ENCODE data around the gene IKBKG.
A peak's percentile ranks its signal among the peaks of the same experiment; 100 is the strongest.
"Not testable (repeated sequence)": the region's sequence is repeated elsewhere in the genome, so short reads cannot be mapped to it uniquely, and the experiment has no call there.

The IKBKG gene

GRCh38 chrX:154526901-154527675 lies 20.3 kb upstream of the IKBKG start:
- peak; percentile 51 for DNase-seq

DNA sequence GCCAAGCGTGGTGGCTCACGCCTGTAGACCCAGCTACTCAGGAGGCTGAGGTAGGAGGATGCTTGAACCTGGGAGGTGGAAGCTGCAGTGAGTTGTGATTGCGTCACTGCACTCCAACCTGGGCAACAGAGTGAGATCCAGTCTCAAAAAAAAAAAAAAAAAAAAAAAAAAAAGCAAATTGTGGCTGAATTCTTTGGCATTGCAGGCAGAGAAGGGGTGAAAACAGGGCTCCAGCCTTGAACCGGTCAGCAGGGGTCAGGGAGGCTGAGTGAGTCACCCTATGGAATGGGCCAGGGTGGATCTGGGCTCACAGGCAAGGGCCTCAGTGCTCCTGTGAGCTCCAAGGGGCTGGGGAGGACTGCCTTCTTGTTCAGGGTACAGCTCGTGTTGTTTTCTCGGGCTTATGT lies 18.2 kb upstream of the IKBKG start:
- no peak for DNase-seq

DNA sequence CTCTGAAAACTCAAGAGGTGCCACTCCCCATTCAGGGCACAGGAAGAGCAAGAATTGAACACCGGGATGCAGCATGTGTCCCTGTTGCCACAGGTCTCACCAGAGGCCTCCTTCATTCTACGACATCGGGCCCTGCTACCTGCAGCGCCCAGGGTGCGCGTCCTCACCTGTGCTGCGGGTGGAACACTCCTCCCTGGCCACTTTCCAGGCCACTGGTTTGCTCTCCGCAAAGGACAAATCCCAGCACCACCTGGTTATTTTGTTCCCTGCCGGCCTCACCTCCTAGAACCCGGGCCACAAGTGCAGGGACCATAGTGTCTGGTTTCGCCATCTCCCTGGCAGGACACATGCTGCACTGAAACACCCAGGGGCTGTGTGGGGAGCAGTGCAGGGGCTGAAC lies 17.1 kb upstream of the IKBKG start:
- DNase-seq: no peak

DNA sequence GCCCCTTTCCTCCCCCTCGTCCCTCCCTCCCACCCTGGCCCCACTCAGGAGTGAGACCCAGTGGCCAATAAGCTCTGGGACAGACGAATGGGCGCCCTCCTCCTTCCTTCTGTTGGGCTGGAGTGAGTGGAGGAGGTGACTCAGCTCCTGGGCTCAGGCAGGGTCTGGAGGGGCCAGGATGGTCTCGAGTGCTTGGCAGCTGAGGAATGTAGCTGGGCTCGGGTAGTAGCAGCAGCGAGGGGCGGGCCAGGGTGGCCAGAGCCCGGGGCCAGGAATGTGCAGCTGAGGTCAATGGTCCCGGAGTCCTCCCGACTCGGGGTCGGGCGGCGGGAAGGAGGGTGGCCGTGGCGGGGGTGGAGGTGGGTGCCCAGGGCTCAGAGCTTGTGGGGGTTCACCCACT lies 15.8 kb upstream of the IKBKG start:
- DNase-seq: no peak

- DNase-seq: no peak
Measured at GRCh38 chrX:154532690-154533089, 14.7 kb upstream of the IKBKG start.

DNA sequence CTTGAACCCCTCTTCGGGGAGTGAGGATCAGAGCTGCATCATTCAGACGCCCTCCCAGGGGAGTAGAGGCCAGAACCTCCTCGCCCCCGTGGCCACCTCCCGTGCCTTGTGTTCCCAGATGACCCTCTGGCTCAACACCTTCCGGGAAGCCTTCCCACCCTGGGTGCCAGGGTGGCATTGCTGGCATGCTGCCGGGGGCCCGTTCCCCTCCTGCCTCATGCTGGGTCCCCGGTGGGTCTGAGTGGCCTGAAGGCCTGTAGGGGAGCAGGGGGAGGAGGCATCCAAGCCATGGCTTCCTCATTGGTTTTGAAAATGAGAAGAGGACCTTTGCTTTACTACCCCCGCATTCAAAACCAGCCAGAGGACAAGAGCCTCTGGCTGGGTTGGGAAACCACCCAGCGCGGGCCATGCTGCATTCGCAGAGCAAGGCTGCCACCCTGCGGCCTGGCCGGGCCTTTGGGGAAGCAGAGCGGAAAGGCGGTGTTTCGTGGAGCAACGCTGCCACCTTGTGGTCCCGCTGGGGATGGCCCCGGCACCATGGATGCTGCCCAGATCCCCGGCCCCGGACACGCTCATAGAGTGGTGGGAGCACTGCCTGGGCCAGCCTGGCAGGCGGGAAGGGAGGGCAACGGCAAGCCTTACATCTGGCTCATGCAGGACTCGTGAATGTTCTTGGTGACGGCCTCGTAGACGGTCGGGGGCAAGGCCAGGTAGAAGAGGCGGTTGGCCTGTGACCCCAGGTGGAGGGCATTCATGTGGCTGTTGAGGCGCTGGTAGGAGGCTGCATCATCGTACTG lies 12.7 kb upstream of the IKBKG start:
- peak; percentile 82 for DNase-seq

- DNase-seq: no peak
Measured at GRCh38 chrX:154535892-154536291, 11.5 kb upstream of the IKBKG start.

- no peak for DNase-seq
Measured at GRCh38 chrX:154539077-154539476, 8.3 kb upstream of the IKBKG start.

DNA sequence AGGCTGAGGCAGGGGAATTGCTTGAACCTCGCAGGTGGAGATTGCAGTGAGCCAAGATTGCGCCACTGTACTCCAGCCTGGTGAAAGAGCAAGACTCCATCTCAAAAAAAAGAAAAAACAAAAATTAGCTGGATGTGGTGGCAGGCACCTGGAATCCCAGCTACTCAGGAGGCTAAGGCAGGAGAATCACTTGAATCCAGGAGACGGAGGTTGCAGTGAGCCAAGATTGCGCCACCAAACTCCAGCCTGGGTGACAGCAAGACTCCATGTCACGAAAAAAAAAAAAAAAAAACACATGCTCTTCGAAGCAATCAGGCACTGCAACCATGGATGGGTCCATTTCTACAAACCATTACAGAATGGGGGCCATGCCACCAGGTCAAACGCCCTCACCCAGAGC lies 7.1 kb upstream of the IKBKG start:
- not testable (repeated sequence) for DNase-seq

DNA sequence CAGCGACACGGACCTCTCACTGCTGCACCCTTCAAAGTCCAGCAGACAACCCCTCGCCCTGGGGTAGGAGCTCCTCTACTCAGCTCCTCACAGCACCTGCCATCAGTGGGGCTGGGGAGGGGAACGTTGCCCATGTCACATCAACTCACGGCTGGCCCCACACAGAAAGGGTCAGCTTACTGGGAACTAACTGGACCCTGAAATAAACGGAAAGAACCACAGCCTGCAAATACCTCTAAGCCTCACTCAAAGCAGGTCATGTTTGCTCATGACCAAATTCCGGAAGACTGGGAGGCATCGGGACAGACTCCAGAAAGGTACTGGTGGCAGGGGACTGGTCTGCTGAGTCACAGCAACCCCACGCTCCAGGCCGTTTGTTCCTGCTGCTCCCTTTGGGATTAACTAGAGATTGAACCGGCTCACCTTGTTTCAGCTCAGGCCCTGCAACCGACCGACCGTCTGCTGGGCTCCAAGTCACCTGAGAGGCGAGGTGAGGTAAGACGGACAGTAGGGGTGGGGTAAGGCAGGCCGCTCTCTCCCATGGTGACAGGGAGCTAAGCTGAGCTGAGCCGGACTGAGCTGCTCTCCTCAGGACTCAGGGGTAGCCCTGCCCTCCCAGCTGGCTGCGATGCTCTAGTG lies 6.4 kb upstream of the IKBKG start:
- DNase-seq: no peak

DNA sequence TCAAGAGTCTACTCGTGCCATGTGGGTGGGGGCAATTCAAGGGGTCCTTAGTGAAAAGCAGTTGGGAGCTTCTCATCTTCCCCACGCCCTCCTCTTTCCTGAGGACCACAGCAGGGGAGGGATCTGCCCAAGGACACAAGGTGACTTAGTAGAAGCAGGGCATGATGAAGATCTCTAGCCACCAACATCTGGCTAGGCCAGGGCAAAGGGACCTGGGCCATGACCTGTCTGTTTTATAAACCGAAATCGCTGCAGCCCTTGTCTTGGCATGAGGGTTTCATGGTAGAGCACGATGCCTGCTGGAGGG lies 5.9 kb upstream of the IKBKG start:
- DNase-seq: no peak

GRCh38 chrX:154541896-154542722 lies 5.3 kb upstream of the IKBKG start:
- DNase-seq: peak; percentile 53

DNA sequence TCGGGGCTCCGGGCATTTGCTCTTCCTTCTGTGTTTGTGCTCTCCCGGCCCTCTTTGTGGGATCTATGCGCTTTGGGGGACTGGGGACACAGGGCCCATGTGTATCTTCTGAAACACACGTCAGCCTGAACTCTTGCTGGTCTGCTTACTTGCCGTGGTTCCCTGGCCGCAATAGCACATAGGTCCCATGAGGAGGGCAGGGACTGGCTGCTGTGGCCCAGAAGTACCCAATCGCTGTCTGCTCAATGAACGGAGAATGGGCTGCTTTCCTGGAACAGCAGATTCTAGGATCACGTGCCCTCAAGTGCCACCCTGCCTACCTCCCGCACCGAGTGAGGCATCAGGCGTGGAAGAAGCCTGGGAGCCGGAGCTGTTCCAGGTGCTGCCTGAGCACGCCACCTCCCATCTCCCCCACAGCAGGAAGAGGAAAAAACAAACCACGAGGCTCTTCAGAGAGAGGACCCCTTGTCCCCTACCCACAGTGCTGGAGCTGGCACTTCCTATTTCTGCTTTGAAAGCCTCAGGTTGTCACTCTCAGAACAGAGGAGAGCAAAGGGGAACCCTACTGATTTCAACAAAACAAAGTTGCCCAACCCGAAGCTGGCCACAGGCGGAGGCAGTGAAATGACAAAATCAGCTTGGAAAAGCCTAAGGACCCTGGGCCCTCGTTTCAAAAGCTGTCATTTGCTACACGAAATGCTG lies 4.5 kb upstream of the IKBKG start:
- peak; percentile 13 for DNase-seq

DNA sequence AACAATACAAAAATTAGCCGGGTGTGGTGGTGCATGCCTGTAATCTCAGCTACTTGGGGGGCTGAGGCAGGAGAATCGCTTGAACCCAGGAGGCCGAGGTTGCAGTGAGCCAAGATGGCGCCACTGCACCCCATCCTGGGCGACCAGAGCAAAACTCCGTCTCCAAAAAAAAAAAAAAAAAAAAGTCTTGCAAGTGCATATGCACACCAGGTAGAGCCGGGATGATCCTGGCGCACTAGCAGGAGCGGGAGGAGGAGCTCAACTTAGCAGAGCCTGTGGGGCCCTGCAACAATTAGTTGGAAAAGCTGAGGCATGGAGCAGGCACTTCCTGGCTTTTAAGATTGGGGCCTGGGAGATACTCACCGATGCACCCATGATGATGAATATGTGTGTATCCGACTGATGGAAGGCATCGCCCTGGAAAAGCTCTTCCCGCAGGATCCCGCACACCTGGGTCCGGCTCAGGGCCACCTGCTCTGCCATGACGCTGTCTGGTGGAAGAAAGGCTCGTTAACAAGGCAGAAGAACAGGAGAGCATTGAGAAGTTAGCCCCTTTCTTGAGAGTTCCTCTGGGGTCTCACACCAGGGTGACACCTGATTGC lies 1.6 kb upstream of the IKBKG start:
- no peak for DNase-seq

DNA sequence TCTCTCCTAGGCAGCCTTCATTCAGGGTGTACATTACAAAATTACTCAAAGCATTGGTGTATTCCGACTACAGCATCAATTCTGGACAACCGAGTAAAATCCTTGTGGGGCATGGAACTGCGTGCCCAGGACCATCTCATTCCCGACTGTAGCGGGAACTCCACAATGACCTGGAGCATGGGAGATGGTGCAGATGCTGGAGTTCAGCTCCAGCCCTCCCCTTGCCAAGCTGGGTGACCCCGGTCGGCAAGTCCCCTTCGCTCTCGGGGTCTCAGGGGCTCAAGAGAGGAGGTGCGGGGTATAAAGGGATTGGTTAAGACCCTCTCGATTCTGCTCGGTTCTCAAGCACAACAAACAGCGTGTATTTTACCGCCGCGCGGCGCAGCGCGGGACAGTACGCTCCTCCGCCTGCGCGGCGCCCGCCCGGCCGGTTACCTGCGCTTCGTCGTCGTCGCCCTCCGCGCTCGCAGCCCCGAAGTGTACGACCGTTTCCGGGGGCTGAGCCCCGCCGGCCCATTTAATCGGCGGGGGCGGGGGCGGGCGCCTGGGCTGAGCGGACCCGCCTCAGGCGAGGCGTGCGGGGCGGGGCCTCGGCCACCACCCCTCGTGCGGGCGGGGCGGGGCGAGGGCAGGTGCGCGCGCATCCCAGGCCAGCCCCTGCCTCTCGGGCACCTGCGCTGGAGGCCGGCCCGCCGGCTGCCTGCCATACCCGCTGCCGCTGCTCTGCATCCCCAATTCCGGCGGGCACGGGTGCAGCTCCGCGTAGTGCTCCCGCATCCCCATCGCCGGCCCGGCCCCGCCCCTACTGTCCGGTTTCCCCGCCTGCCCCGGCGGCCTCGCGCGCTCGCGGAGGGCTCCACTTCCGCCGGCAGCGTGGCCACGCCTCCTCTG lies 821 bp upstream of the IKBKG start, which contains the start of gene G6PD:
Gene G6PD (minus strand): TSS at position 493 of the 891 bp plus-strand sequence. CDS start 691 bp downstream, outside the sequence.
- DNase-seq: peak; percentile 76

DNA sequence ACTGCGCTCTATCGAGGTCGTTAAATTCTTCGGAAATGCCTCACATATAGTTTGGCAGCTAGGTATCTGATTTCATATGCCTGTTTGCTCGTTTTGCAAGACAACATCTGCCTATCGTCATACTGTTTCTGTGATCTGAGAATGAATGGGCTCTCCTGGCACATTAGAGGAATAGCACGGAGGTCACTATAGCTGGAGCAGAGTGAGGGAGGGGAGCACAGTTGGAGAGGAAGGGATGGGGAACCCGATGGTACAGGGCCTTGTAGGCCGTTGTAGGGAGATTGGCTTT lies 552 bp downstream of the IKBKG start:
- no peak for DNase-seq

DNA sequence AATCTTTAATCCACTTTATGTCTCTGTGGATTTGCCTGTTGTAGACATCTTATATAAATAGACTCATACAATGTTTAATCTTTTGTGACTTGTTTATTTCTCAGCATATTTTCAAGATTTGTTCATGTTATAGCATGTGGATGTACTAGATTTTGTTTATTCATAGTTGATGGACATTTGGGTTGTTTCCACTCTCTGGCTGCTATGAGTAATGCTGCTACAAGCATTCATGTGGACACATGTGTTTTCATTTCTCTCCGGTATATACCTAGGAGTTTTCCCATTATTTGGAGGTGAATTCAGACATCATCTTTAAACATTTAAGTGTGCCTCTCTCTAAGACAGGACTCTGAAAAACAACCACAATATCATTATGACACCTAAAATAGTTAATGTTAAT lies 2.3 kb downstream of the IKBKG start:
- no peak for DNase-seq

- DNase-seq: not testable (repeated sequence)
Measured at GRCh38 chrX:154552112-154552806, 4.8 kb downstream of the IKBKG start.

DNA sequence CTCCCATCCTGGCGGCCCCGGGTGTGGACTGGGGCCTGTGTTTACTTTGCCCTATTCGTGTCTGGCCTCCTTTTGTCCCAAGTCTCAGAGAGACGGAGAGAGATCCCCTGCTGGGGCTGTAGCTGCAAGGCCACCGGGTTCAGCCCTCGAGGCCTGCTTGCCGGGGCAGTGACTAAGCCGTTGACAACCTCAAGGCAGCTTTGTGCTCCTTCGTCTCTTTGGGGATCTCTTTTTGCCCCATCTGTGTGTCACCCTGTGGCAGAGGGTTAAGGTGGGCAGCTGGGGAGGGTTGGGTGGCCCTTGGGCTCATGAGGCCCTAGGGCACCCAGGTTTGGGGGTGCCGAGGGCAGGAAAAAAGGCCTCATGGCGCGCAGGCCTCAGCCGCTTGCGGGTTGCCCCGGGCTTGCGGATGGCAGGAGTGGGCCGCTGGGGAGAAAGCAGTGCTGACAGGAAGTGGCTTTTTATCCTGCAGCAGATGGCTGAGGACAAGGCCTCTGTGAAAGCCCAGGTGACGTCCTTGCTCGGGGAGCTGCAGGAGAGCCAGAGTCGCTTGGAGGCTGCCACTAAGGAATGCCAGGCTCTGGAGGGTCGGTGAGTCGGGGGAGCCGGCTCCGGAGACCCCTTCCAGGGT lies 10.8 kb downstream of the IKBKG start:
- DNase-seq: not testable (repeated sequence)

- DNase-seq: not testable (repeated sequence)
Measured at GRCh38 chrX:154558896-154559295, 11.5 kb downstream of the IKBKG start.

Data from stimulated activated CD4-positive, alpha-beta T cell treated with anti-CD3 and anti-CD28 coated beads, Interleukin-12 subunit alpha, Interleukin-12 subunit beta, amount 100 ng/mL, for 4 hours (primary cell).